MM.1S (cell line): ENCODE data around the gene IMMP2L.

ENCODE experiments used
- DNase-seq: peaks from one replicate; pipeline ENCODE4 v3.0.0-alpha.2; 2015
- H2AFZ ChIP-seq: fragments of 300-600 bp; sonication (generic); 2 replicates; pipeline ENCODE4 v1.6.0; 2016; ENCODE audit warnings: antibody characterized with exemption, low read length
- H3F3A ChIP-seq: fragments of 300-600 bp; sonication (generic); 2 replicates; pipeline ENCODE4 v1.6.1; 2016; ENCODE audit warnings: mild to moderate bottlenecking, antibody characterized with exemption, low read length, moderate library complexity, mixed read lengths; ENCODE audit not compliant: insufficient read depth
- H3K27ac ChIP-seq: fragments of 300-600 bp; sonication (generic); 2 replicates; pipeline ENCODE4 v1.5.1; 2016; ENCODE audit warnings: mild to moderate bottlenecking, low read length
- H3K27me3 ChIP-seq: fragments of 300-600 bp; sonication (generic); replicated peaks from 2 replicates; pipeline ENCODE4 v1.6.0; 2016; ENCODE audit warnings: low read length; ENCODE audit not compliant: insufficient read depth
- H3K36me3 ChIP-seq: fragments of 300-600 bp; sonication (generic); replicated peaks from 2 replicates; pipeline ENCODE4 v1.6.1; 2016; ENCODE audit warnings: mild to moderate bottlenecking, low read length, mixed read lengths; ENCODE audit not compliant: insufficient read depth
- H3K4me1 ChIP-seq: fragments of 300-600 bp; sonication (generic); 2 replicates; pipeline ENCODE4 v1.6.1; 2016; ENCODE audit warnings: low read length, mixed read lengths
- H3K4me2 ChIP-seq: fragments of 300-600 bp; sonication (generic); 2 replicates; pipeline ENCODE4 v1.6.0; 2016; ENCODE audit warnings: low read depth, low read length
- H3K4me3 ChIP-seq: fragments of 300-600 bp; sonication (generic); 2 replicates; pipeline ENCODE4 v1.5.1; 2016; ENCODE audit warnings: low read length, mixed read lengths
- H3K79me2 ChIP-seq: fragments of 300-600 bp; sonication (generic); 2 replicates; pipeline ENCODE4 v1.6.1; 2016; ENCODE audit warnings: mixed run types, low read length, mixed read lengths
- H3K9ac ChIP-seq: fragments of 300-600 bp; sonication (generic); 2 replicates; pipeline ENCODE4 v1.6.1; 2016; ENCODE audit warnings: low read length, mixed read lengths
- H3K9me2 ChIP-seq: fragments of 300-600 bp; sonication (generic); replicated peaks from 2 replicates; pipeline ENCODE4 v1.6.1; 2016; ENCODE audit warnings: mild to moderate bottlenecking, low read length, mixed read lengths; ENCODE audit not compliant: insufficient read depth
- H3K9me3 ChIP-seq: fragments of 300-600 bp; sonication (generic); replicated peaks from 2 replicates; pipeline ENCODE4 v1.6.1; 2016; ENCODE audit warnings: mild to moderate bottlenecking, low read length, mixed read lengths; ENCODE audit not compliant: insufficient read depth
- H4K20me1 ChIP-seq: fragments of 300-600 bp; sonication (generic); 2 replicates; pipeline ENCODE4 v1.6.1; 2016; ENCODE audit warnings: mild to moderate bottlenecking, low read length, moderate library complexity, mixed read lengths; ENCODE audit not compliant: insufficient read depth
- EZH2 ChIP-seq: fragments of 300-600 bp; sonication (generic); optimal IDR thresholded peaks from 2 replicates; pipeline ENCODE3; 2017; ENCODE audit warnings: low read depth, mild to moderate bottlenecking, antibody characterized with exemption, low read length, mixed read lengths
- EZH2phosphoT487 ChIP-seq: fragments of 300-600 bp; sonication (generic); IDR thresholded peaks from 2 replicates; pipeline ENCODE4 v1.6.1; 2018; ENCODE audit warnings: antibody characterized with exemption, low read length
- TF ChIP-seq, protein P1 (sequence below): fragments of 300-600 bp; sonication (generic); IDR thresholded peaks from 2 replicates; pipeline ENCODE4 v1.5.1; 2016; ENCODE audit warnings: antibody characterized with exemption, low read length, mixed read lengths

Gene IMMP2L

DNA sequence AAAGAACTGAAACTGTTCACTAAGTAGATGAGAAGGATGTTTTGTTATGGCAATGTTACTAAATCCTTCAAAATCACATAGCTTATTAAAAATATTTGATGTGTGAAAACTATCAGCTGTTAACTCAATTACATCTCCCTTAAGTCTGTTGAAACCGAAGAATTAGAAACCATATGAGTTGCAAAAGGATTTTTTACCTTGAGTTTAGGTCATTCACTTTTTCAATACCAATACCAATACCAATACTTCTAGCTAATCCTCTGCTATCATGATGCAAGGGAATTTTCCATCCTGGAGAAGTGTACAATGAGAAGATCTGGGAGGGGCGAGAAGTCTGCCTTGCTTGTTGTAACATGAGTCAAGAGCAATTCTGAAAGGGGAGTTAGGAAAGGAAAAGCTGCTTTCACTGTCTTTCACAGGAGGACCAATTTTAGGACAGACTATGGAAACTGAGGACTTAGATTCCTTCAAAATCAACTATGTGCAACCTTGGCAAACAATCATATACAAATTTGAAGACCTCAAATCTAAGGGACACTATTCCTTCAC, 199.7 kb downstream of the IMMP2L start:
- H3K4me2 ChIP-seq = no peak overlapping the region
- no peaks in the 10 kb centered on the region for H3K4me1 ChIP-seq
- no peaks in the 10 kb centered on the region for H4K20me1 ChIP-seq
- no peaks in the 10 kb centered on the region for H3K36me3 ChIP-seq
- no peak overlapping the region for H3K27ac ChIP-seq
- no peaks in the 10 kb centered on the region for H3K9me2 ChIP-seq
- H3K27me3 ChIP-seq = no peaks in the 10 kb centered on the region
- no peak overlapping the region for H2AFZ ChIP-seq
- H3F3A ChIP-seq = no peaks in the 10 kb centered on the region
- no peaks in the 10 kb centered on the region for H3K79me2 ChIP-seq
- H3K9ac ChIP-seq = no peak overlapping the region
- TF ChIP-seq, protein P1, sequence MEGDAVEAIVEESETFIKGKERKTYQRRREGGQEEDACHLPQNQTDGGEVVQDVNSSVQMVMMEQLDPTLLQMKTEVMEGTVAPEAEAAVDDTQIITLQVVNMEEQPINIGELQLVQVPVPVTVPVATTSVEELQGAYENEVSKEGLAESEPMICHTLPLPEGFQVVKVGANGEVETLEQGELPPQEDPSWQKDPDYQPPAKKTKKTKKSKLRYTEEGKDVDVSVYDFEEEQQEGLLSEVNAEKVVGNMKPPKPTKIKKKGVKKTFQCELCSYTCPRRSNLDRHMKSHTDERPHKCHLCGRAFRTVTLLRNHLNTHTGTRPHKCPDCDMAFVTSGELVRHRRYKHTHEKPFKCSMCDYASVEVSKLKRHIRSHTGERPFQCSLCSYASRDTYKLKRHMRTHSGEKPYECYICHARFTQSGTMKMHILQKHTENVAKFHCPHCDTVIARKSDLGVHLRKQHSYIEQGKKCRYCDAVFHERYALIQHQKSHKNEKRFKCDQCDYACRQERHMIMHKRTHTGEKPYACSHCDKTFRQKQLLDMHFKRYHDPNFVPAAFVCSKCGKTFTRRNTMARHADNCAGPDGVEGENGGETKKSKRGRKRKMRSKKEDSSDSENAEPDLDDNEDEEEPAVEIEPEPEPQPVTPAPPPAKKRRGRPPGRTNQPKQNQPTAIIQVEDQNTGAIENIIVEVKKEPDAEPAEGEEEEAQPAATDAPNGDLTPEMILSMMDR = no peak
- TF ChIP-seq EZH2 = no peak
- TF ChIP-seq EZH2phosphoT487 = no peak
- no peak for DNase-seq
- no peak overlapping the region for H3K4me3 ChIP-seq
- no peaks in the 10 kb centered on the region for H3K9me3 ChIP-seq

DNA sequence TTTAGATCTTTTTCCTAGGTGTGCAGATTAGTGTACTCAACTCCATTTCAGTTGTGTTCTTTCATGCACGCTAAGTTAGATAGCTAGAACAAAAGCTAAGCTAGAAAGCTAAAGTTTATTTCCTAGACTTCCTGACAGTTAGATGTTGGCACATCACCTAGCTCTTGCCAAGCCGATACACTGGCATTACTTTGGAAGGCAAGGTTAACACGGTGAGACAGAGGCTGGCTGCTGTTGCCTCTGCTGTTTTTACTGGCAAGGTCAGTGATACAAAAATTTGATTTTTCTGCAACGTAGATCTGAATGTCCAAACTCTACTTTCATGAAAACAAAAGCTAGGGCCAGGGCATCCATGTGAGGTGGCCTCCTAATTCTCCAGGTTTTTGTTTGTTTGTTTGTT, 203.4 kb downstream of the IMMP2L start:
- no peaks in the 10 kb centered on the region for H3K9me2 ChIP-seq
- no peaks in the 10 kb centered on the region for H3K27me3 ChIP-seq
- no peak for TF ChIP-seq EZH2phosphoT487
- no peak for TF ChIP-seq EZH2
- H3K4me1 ChIP-seq = no peaks in the 10 kb centered on the region
- H3K4me3 ChIP-seq = no peak overlapping the region
- no peak overlapping the region for H2AFZ ChIP-seq
- no peaks in the 10 kb centered on the region for H3K9me3 ChIP-seq
- no peaks in the 10 kb centered on the region for H4K20me1 ChIP-seq
- no peak overlapping the region for H3K27ac ChIP-seq
- H3K79me2 ChIP-seq = no peaks in the 10 kb centered on the region
- H3K9ac ChIP-seq = no peak overlapping the region
- DNase-seq = no peak
- H3F3A ChIP-seq = no peaks in the 10 kb centered on the region
- no peaks in the 10 kb centered on the region for H3K36me3 ChIP-seq
- H3K4me2 ChIP-seq = no peak overlapping the region

DNA sequence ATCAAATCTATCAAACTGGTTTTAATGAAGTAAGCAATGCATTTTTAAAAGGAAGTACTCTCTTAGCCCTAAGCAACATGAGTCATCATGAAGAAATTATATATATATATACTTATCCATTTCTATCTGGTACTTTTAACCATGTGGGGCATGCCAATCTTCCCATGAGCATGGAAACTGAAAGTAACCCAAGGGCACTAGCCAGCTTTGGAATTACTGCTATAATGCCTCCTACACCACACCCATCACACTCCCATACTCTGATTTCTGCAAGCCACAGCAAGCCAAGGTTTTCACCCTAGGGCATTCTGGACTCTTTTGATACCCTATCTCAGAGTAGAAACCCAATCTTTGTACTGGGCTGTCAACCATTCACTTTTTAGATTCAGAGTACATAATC, 204.6 kb downstream of the IMMP2L start:
- Histone ChIP-seq H3K27ac (no peak overlapping the region), H4K20me1 (no peaks in the 10 kb centered on the region), H3K4me2 (no peak overlapping the region), H3K4me1 (no peaks in the 10 kb centered on the region), H3K9me2 (no peaks in the 10 kb centered on the region), H3K9ac (no peak overlapping the region), H3K27me3 (no peaks in the 10 kb centered on the region), H3K79me2 (no peaks in the 10 kb centered on the region), H3K4me3 (no peak overlapping the region), H2AFZ (no peak overlapping the region), H3K9me3 (no peaks in the 10 kb centered on the region), H3K36me3 (no peaks in the 10 kb centered on the region), H3F3A (no peaks in the 10 kb centered on the region)
- DNase-seq = no peak
- no peak for TF ChIP-seq EZH2phosphoT487

DNA sequence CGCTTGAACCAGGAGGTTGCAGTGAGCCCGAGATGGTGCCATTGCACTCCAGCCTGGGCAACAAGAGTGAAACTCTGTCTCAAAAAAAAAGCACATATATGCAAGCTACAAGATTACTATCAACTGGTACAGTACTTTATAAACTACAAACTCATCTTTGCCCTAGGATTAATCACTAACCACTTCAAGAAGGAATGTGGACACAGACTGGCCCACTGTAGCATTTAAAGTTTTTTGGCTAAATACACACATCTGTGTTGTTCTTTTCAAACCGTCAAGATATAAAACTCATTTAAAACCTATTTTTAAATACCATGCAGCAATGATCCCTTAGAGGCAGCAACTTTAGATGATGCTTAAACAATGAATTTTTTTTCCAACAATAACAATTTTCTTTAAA, 205.4 kb downstream of the IMMP2L start:
- Histone ChIP-seq H3K4me3 (no peak overlapping the region), H3K79me2 (no peaks in the 10 kb centered on the region), H3K27ac (no peak overlapping the region), H3K36me3 (no peaks in the 10 kb centered on the region), H3K27me3 (no peaks in the 10 kb centered on the region), H3K4me2 (no peak overlapping the region), H2AFZ (no peak overlapping the region), H4K20me1 (no peaks in the 10 kb centered on the region), H3F3A (no peaks in the 10 kb centered on the region), H3K9me3 (no peaks in the 10 kb centered on the region), H3K9me2 (no peaks in the 10 kb centered on the region), H3K4me1 (no peaks in the 10 kb centered on the region), H3K9ac (no peak overlapping the region)
- TF ChIP-seq, protein P1 = no peak
- no peak for TF ChIP-seq EZH2phosphoT487
- TF ChIP-seq EZH2 = no peak
- DNase-seq = no peak
